Cardiac muscle cell (in vitro differentiated cells and primary cell): ENCODE measurements around the gene APOBEC2. TPM values are rescaled to one million over a fixed set of nuclear protein-coding genes. Genes with fewer than 3 reads are reported as not detected.
A peak's percentile ranks its signal among the peaks of the same experiment; 100 is the strongest.

ENCODE experiments used
- DNase-seq, 2 donors: peaks; one replicate each; pipeline versions ENCODE4 v3.0.0 to v3.0.0-alpha.2; 2010 to 2017; ENCODE audit warnings: low read depth in 1 of 2, low spot score in 1 of 2
- H3K27ac ChIP-seq: fragments of 200-600 bp; sonication (generic); 2 replicates; pipeline ENCODE4 v1.5.1; 2016
- H3K27me3 ChIP-seq: fragments of 200-600 bp; sonication (generic); 2 replicates; pipeline ENCODE4 v1.6.0; 2016; ENCODE audit warnings: control low read depth
- H3K36me3 ChIP-seq: fragments of 200-600 bp; sonication (generic); 2 replicates; pipeline ENCODE4 v1.5.1; 2016; ENCODE audit warnings: control low read depth
- H3K4me1 ChIP-seq: fragments of 200-600 bp; sonication (generic); 2 replicates; pipeline ENCODE4 v1.8.1; 2017; ENCODE audit warnings: low read depth, mild to moderate bottlenecking, mixed run types
- H3K4me3 ChIP-seq: fragments of 200-600 bp; sonication (generic); 2 replicates; pipeline ENCODE4 v1.5.1; 2016; ENCODE audit warnings: mild to moderate bottlenecking
- H3K9me3 ChIP-seq: fragments of 200-600 bp; sonication (generic); 2 replicates; pipeline ENCODE4 v1.5.1; 2017; ENCODE audit warnings: low read depth, mild to moderate bottlenecking, control low read depth
- polyA plus RNA-seq: library from polyadenylated mRNA; unstranded; fragments of >200 nt; fragmentation: Nextera tagmentation; extraction: Ambion mirVana; gene quantifications from 2 replicates; pipeline ENCODE4 v1.2.1, GENCODE V29; 2016
- total RNA-seq: library from RNA; depleted of rRNA; stranded (reverse); fragments of >200 nt; gene quantifications from 2 replicates; pipeline ENCODE4 v1.2.3, GENCODE V29; 2016
- TF ChIP-seq, protein P1 (sequence below): IDR thresholded peaks from 2 replicates; pipeline ENCODE4 v1.5.1; 2012; ENCODE audit warnings: low read depth, mild to moderate bottlenecking, low read length

Gene APOBEC2
- total and polyA plus RNA-seq, 2 experiments from 2014 or later = 135 to 156 TPM

DNA sequence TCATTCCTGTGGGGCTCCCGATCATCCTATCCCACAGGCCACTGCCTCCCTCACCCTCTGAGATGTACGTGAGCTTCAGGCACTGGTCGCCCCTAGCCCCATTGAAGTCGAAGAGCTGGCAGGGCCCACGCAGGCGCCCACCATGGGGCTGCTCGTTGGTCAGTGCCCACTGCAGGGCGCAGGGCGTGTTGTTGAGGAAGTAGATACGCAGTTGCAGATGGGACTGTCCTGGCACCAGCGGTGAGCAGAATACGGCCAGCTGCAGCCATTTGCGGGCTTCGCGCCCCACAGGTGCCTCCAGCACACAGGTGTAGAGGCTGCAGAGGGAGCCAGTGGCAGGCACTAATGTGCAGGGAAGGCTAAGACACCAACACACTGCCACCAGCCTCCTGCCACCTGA is 20.2 kb upstream of the APOBEC2 start:
- DNase-seq = no peak
- Histone ChIP-seq H3K27me3 (no peaks in the 10 kb centered on the region), H3K4me1 (peaks cover 13% of the 10 kb centered on the region), H3K4me3 (no peak overlapping the region), H3K9me3 (no peaks in the 10 kb centered on the region), H3K36me3 (no peaks in the 10 kb centered on the region), H3K27ac (no peak overlapping the region)
- TF ChIP-seq, protein P1, sequence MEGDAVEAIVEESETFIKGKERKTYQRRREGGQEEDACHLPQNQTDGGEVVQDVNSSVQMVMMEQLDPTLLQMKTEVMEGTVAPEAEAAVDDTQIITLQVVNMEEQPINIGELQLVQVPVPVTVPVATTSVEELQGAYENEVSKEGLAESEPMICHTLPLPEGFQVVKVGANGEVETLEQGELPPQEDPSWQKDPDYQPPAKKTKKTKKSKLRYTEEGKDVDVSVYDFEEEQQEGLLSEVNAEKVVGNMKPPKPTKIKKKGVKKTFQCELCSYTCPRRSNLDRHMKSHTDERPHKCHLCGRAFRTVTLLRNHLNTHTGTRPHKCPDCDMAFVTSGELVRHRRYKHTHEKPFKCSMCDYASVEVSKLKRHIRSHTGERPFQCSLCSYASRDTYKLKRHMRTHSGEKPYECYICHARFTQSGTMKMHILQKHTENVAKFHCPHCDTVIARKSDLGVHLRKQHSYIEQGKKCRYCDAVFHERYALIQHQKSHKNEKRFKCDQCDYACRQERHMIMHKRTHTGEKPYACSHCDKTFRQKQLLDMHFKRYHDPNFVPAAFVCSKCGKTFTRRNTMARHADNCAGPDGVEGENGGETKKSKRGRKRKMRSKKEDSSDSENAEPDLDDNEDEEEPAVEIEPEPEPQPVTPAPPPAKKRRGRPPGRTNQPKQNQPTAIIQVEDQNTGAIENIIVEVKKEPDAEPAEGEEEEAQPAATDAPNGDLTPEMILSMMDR = no peak

DNA sequence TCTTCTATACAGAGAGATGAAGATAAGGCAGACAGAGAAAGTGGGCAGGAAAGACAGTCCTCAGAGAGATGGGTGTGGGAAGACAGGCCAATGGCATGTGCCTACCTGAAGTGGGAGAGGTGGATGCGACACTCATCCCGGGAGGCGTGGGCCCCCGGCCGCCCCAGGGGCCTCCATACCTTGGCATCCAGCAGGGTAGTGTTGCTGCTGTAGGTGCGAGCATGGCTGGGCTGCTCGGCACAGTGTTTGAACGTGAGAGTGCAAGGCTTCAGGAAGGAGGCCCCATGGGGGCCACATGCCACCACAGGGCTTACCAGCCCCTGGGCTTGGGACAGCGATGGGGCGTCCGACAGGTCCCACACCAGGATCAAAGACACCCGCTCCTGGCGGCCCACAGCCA is 19.2 kb upstream of the APOBEC2 start:
- Histone ChIP-seq H3K27ac (no peak overlapping the region), H3K4me3 (no peak overlapping the region), H3K4me1 (peaks cover 10% of the 10 kb centered on the region), H3K36me3 (no peaks in the 10 kb centered on the region), H3K27me3 (no peaks in the 10 kb centered on the region), H3K9me3 (no peaks in the 10 kb centered on the region)
- TF ChIP-seq, protein P1 = no peak
- DNase-seq = no peak

DNA sequence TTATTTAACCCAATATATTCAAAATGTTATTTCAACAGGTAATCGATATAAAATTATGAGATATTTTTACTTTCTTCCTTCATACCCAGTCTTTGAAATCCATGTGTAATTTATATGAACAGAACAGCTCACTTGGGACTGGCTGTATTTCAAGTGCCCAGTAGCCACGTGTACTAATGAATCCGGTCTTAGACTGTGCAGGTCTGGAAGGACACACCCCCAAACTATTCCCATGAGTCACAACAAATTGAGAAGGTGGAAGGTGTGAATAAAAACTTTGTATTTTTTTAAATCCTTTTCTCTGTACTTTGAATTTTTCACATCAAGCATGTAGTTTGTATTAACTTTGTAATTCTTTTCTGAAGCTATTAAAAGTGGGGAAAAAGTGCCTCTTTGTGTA is 16.8 kb upstream of the APOBEC2 start:
- H3K4me3 ChIP-seq = no peak overlapping the region
- H3K27me3 ChIP-seq = no peaks in the 10 kb centered on the region
- DNase-seq = no peak
- H3K36me3 ChIP-seq = no peaks in the 10 kb centered on the region
- H3K9me3 ChIP-seq = no peaks in the 10 kb centered on the region
- TF ChIP-seq, protein P1 = no peak
- H3K27ac ChIP-seq = no peak overlapping the region
- H3K4me1 ChIP-seq = peaks cover 19% of the 10 kb centered on the region

DNA sequence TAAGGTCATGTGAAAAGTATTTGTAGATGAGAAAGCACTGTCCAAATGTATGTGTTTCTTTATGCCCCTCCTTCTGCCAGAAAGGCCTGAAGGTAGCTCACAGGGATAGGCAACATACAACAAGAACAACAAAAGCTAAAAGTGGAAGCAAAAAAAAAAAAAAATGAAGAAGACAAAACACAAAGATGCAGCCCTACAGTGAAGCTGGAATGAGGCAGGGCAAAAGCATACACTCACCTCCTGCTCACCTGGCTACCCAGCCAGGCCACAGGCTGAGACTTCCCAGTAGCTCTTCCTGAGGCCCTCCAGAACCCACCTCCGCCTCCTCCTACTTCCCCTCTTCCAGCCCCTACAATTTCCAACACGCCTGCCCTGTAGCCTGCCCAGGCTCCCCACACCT is 16.4 kb upstream of the APOBEC2 start:
- no peak overlapping the region for H3K27ac ChIP-seq
- TF ChIP-seq, protein P1 = no peak
- H3K36me3 ChIP-seq = no peaks in the 10 kb centered on the region

DNA sequence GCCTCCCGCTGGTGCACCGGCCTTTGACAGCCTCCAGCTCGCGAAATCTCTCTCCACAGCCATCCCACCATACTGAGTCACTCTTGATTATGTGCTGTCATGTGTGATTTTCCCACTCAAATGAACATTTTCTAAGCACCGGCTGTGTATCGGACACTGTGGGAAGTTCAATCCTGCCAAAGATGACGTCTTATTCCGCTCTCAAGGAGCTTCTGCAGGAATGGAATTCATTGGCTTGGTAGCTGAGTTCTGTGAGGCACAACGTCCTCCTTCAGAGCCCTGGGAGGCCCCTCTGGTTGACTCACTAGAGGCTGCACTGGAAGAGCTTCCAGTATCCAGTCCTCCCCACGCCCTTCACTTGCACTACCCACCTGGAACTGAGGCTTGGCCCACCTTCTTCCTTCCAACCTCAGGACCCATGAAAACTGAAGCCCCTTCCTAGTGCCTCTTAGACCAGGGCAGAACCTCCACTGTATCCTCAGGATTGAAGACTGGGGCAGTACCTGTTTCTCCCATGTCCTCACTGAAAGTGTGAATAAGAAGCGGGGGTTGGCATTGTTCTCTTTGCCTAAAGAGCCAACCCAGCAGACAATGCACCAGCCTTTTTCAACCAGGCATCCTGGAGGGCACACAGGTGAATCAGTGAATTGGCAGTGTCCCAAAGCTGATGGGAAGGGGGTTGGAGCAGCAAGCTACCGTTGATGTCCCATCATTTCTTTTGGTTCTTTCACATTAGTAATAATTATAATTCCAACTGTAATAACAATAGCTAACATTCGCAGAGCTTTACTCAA is 15.7 kb upstream of the APOBEC2 start:
- no peaks in the 10 kb centered on the region for H3K9me3 ChIP-seq
- peak in 1 of 2 donors; percentile 39 for DNase-seq
- peaks cover 21% of the 10 kb centered on the region for H3K4me1 ChIP-seq
- TF ChIP-seq, protein P1 = no peak
- H3K4me3 ChIP-seq = no peak overlapping the region
- no peaks in the 10 kb centered on the region for H3K36me3 ChIP-seq
- H3K27me3 ChIP-seq = no peaks in the 10 kb centered on the region
- H3K27ac ChIP-seq = no peak overlapping the region

More for the DNA sequence above, 16.4 kb upstream of the APOBEC2 start:
- Histone ChIP-seq H3K4me1 (peaks cover 19% of the 10 kb centered on the region), H3K4me3 (no peak overlapping the region), H3K9me3 (no peaks in the 10 kb centered on the region), H3K27me3 (no peaks in the 10 kb centered on the region)
- DNase-seq = no peak
